Measurements from ENCODE around the gene RBM20. TPM values are rescaled to one million over a fixed set of nuclear protein-coding genes. Genes with fewer than 3 reads are reported as not detected.
"Not testable (repeated sequence)": the region's sequence is repeated elsewhere in the genome, so short reads cannot be mapped to it uniquely, and the experiment has no call there.

Gene RBM20
- total and polyA plus RNA-seq, 10 of the 15 experiments (the other 5 are each of a cell fraction or from before 2014, with no cell fraction given) = 0.04 to 0.26 (median 0.15) TPM

DNA sequence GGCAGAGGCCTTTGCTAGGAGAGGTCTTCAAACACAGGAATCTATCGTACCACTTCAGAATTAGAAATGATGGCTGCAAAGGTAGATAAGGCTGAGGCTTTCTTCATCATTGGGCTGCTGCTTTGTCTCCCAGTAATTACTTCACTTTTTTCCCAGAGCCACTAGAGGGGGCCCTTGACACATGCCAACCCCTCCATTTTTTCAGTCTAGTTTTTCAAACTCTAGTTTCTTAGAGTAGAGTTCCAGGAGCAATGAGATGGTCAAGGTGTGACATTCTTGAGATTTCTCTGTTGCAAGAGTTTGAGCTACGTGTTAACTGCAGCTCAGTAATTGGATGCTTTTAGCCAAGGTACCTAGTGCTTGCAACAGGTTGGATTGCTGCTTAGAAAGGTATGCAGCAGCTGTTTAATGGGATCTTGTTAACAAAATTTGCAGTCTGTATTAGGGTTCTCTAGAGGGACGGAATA, 33.8 kb upstream of the RBM20 start (continued):
- no peak for TF ChIP-seq KAT2A (conservative IDR thresholded peaks at IDR 0.05; ENCODE audit: control insufficient read depth, low read depth, low read length)
- TF ChIP-seq FOS (IDR thresholded peaks at IDR 0.05; ENCODE audit: borderline replicate concordance, extremely low read depth, insufficient read length) = no peak
- TF ChIP-seq CBX5 (IDR thresholded peaks at IDR 0.05; ENCODE audit: low read depth) = 0 out of 2 replicates have a peak, but pooled peaks have one; percentile 46
- TF ChIP-seq SRF (IDR thresholded peaks at IDR 0.05; ENCODE audit: low read depth in 2 of 2, low read length in 2 of 2) = no peak
- 0 out of 2 replicates have a peak, but pooled peaks have one; percentile 36 for TF ChIP-seq ZNF384 (IDR thresholded peaks at IDR 0.05; ENCODE audit: borderline replicate concordance, low read depth, low read length)
- no peak for TF ChIP-seq MYB (IDR thresholded peaks at IDR 0.05; ENCODE audit: borderline replicate concordance, low read depth, low read length)
- no peak for TF ChIP-seq MEF2A (IDR thresholded peaks at IDR 0.05; ENCODE audit: insufficient read depth, low read depth, low read length)

DNA sequence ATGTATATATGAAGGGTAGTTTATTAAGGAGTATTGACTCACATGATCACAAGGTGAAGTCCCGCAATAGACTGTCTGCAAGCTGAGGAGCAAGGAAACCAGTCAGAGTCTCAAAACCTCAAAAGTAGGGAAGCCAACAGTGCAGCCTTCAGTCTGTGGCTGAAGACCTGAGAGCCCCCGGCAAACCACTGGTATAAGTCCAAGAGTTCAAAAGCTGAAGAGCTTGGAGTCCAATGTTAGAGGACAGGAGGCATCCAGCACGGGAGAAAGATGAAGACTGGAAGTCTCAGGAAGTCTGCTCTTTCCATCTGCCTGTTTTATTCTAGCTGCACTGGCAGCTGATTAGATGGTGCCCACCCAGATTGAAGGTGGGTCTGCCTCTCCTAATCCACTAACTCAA, 33.4 kb upstream of the RBM20 start:
- H3K36me3 ChIP-seq (ENCODE audit: control insufficient read depth in 2 of 2, insufficient read depth in 2 of 2, low read length in 1 of 2); H3K4me2 ChIP-seq (ENCODE audit: control insufficient read depth, insufficient read depth); BruUV-seq (replicated peaks); H3K79me2 ChIP-seq (ENCODE audit: control insufficient read depth, insufficient read depth, low read length); H3K9me3 ChIP-seq (replicated peaks; ENCODE audit: control insufficient read depth, insufficient read depth, low read length); H3K4me3 ChIP-seq; H4K20me1 ChIP-seq (ENCODE audit: control insufficient read depth, insufficient read depth); H2AFZ ChIP-seq (ENCODE audit: control insufficient read depth, low read depth, low read length); ATAC-seq; H3K9ac ChIP-seq (ENCODE audit: control insufficient read depth, insufficient read depth, low read length); FAIRE-seq; H3K27ac ChIP-seq (ENCODE audit: control insufficient read depth, insufficient read depth); H3K27me3 ChIP-seq (replicated peaks in 1 of 2; ENCODE audit: control insufficient read depth in 2 of 2, insufficient read depth in 2 of 2, low read length in 1 of 2); DNase-seq (ENCODE audit: low read depth, low spot score): not testable (repeated sequence)
- ChIA-PET RAD21 (ENCODE audit: unreplicated experiment) (interaction anchor here (0.8 to 3.1 kb wide), 20 partner anchors 8 to 1526 kb away, joined by 3 to 50 read pairs (median 4); partner anchors contain the start of genes PDCD4 and SMNDC1), SMC1A (ENCODE audit: uncharacterized antibody, unreplicated experiment) (interaction anchor here (0.6 to 6.9 kb wide), 30 partner anchors 8 to 989 kb away, joined by 3 to 98 read pairs (median 3); no protein-coding TSS in a partner anchor), POLR2A (interaction anchor here (0.9 to 2.0 kb wide), 3 partner anchors 70 to 308 kb away, joined by 3 to 4 read pairs (median 3); no protein-coding TSS in a partner anchor), CTCF (interaction anchor here (0.6 to 8.0 kb wide), 47 partner anchors 8 to 1526 kb away, joined by 3 to 141 read pairs (median 4); partner anchors contain the start of gene SMNDC1)
- in situ Hi-C loops (cut with MboI) (loop anchor here (25.0 kb wide), 1 partner anchor 1527 kb away; no protein-coding TSS in a partner anchor), intact Hi-C loops (cut with micrococcal nuclease; ENCODE audit: unreplicated experiment) (loop anchor here (1.0 to 10.0 kb wide), 5 partner anchors 62 to 404 kb away; no protein-coding TSS in a partner anchor)
- H3K4me1 ChIP-seq (ENCODE audit: control insufficient read depth, insufficient read depth, low read length) = peaks cover 33% of the 10 kb centered on the region
- WGBS (ENCODE audit: insufficient coverage, insufficient replicate concordance, low lambda C conversion rate, missing lambda C conversion rate) = 78% methylated on average over 3 of the region's 3 CpGs

All from GM12878 (cell line).